GM18502 (cell line): ENCODE measurements around the gene RNF157.

Experiments used
- ATAC-seq: cut with Tn5 transposase; IDR thresholded peaks from one replicate; pipeline ENCODE4 v1.9.1; 2021; ENCODE audit warnings: mild to moderate bottlenecking; ENCODE audit not compliant: unreplicated experiment, poor library complexity

Gene RNF157

GRCh38 chr17:76146053-76146851 lies 94.0 kb downstream of the RNF157 start:
- ATAC-seq = no peak

DNA sequence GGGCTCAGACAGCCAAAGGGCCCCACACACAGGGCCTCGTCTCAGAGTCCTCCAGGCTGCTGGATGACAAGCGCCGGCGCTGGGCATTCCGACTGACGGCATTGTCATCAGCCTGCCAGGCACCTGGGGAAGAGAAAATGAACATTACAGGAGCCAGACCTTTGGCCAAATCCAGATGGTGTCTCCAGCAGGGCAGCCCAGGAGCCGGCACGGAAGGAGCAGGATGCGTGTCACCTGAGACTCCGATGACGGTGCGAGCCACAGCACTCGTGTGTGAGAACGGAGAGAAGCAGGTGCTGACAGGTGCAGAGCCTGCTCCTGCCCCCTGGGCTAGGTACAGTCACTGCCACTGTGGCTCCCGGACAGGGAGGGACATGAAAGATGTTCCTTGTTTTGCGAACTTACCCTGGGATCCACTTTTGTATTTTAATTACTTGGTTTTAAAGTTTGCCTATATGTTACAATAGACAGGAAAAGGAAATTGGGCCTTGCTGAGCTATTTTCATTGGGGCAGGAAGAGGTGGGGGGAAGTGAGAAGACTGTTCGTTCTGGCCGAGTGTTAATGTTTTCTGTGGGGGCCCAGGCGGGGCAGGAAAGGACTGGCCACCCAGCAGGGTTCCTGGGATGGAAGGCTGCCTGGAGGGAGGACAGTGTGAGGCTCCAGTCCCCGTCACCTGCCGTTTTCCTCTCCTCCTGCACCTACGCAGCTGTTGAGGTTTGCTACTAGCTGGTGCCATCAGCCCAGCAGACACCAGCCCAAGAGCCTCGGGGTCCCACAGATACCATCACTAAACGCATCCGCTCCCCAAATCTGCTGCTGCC lies 94.9 kb downstream of the RNF157 start:
- no peak for ATAC-seq

DNA sequence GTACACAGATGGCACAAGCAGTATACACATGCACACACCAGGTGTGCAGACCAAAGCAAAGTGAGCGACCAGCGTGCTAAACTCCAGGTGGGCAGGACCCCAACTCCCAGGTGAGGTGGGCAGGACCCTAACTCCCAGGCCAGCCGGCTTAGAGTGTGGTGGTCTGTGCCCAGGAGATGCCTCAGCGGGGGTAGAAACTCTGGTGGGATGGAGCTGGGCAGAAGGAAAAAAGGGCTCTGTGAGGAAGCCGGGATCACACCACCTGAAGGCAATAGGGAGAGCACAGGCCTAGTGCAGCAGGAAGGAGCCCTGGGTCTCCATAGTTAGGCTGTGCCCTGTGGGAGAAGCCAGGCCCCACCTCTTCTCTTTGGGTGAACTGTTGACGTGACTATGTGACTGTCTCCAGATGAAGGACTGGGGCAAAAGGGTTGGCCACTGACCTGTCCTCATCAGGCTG lies 97.7 kb downstream of the RNF157 start:
- ATAC-seq = no peak

- ATAC-seq = no peak
Observed at GRCh38 chr17:76142039-76142584, 98.2 kb downstream of the RNF157 start.

DNA sequence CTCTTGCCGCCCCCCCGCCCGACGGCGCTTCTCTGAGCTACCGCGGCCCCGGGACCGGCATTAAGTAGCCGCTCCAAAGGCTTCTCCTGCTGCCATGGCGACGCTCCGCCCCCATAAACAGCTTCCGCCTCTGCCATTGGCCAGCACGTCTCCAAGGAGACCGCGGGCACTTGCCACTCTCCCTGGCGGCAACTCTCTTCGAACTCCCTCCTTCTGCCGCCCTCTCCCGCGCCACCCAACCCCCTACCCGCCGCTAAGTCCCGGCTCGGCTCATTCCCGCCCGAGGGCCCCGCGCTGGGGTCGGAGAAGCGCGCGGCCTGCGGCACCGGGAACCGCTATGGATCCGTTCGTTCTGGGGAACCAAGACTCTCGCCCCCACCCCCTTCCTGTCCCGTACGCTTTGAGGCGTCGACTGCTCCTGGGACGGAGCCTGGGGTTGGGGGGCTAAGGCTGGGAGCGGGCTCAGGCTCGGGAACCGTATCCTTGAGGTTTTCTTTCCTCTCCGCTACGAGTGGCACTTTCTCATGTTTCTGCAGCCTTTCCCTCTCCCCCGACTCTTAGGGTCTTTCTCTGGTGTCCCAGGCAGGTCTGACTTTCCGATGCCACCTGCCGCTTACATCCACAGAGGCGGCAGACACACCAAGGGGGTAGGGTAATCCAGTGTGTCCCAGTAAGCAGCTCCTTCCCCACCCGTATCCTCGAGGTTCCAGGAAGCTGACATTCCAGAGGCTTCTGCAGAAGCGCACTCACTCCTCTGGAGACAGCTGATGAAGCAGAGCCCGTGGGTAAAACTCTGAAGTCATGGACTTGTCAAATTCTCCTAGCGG lies 98.9 kb downstream of the RNF157 start, which contains the start of gene FOXJ1:
FOXJ1 (minus strand) TSS at position 34 of the 827 bp plus-strand sequence. CDS start 850 bp downstream, outside the sequence.
- ATAC-seq = peak; percentile 70

DNA sequence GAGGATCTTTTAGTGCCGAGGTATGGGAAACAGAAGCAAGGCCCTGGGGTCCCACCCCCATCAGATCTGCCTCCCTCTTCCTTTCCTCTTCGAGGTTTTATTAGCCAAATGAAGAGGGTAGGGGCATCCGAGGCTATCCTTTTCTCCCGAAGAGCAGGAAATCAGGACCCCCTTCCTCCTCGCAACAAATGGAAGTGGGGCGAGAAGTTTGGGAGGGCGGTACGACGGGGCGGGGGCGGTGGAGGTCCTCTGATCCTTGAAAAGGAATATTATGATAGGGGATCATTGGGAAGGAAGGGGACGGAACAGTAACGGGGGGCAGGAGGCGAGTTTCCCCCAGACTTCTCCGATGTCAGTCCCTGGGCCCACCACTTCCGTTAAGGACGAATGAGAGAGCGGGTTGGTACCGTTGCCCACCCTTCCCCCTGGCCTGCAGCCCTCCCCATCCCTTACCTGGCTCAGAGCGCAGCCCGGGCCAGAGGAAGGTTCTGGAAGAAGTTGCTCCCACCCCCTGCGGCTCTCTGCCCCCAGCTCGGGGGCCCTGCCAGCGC lies 99.6 kb downstream of the RNF157 start:
- ATAC-seq = no peak

DNA sequence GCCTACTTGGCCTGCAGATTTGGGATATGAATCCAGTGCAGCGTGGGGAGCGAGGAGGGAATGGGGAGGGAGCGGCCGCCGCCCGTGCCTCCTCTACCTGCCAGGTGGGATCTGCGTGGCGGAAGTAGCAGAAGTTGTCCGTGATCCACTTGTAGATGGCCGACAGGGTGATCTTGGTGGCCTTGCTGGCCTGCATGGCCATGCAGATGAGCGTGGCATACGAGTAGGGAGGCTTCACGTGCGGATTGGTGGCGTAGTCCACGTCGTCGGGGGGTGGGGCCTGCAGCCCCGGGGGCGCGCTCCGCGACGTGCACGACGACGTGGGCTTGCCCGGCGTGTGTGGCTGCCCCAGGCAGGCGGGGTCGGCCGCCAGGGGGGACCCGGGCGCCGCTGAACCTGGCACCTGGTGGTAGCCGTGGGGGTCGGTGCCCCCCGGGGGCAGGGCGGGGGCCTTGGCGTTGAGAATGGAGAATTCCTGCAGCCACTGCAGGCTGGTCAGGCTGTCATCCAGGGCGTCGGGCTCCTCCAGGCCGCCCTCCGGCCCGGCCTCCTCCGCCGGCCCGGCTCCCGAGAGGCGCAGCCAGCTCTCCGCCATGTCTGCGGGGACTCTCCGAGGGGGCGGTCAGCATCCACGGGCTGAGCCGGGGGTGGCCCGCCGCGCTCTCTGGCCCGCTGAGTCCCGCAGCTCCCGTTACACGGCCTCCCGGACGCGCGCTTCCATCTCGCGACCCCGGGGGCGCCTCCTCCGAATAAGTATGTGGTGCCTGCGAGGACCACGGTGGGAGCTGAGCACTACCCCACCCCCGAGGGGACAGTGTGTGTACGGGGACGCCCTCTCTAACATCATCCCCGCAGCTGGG lies 100.3 kb downstream of the RNF157 start:
- ATAC-seq = no peak

GRCh38 chr17:76138896-76139752 lies 101.2 kb downstream of the RNF157 start:
- ATAC-seq = no peak

DNA sequence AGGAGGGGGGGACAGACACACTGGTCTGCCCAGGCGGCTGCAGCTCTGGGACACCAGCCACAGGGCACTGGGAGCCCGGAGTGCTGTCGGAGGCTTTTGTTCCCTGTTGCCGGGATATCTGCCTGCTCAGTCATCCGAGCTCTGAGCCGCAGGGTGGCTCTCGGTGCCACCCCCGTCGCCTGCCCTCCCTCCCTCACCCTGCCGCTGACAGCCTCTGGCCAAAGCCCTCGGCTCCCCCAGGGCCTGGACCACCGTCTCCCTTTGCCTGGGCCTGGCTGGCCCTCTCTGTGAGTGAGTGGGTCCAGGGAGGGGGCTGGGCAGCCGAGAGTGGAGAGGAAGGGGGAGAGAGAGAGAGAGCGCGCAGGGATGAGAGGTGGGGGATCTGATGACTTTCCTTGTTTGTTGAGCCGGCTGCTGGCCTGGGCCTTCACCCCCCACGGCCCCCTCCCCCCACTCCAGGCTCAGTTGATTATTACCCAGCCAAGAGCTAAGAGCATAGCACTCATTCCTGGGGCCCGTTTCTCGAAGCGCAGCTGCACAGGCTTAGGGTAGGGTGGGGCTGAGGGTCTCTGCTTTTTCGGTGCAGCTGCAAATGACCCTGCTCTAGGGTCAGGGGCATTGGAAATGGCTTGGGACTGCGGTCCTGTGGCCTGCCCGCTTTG lies 101.9 kb downstream of the RNF157 start:
- ATAC-seq = no peak

GRCh38 chr17:76137351-76138233 lies 102.7 kb downstream of the RNF157 start:
- no peak for ATAC-seq

DNA sequence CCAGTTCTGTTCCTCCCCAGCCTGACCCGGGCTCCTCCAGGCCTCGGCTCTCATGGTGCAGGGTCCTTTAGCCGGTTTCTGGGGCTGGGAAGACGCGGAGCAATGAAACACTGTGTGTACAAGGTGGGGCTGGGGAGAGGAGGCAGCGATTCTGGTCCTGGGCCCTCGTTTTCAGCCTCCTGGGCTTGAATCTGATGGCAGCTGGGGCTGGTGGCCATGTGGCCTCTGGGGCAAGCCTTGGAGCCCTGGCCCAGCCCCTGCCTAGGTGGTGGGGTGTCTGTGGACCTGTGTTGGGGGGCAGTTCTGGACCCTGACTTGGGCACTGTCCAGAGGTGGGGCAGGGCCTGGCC lies 103.3 kb downstream of the RNF157 start:
- ATAC-seq = no peak

GRCh38 chr17:76136276-76137000 lies 103.9 kb downstream of the RNF157 start:
- ATAC-seq = no peak

DNA sequence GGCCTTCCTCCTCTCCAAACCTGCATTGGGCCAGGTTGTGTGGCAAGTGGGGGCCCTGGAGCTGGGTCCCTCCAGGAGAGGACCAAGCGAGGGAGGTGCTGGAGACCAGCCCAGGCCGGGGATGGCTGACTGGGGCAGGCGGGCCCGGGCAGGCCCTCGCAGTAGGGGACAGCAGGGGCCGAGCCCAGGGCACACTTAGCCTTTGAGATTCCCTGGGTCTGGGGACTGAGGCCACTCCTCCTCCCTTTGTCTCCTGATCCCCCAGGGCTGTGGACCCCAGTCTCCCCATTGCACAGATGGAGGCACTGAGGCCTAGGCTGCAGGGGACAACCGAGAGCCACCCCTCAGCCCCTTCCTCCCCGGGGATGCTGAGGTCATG lies 104.5 kb downstream of the RNF157 start:
- no peak for ATAC-seq

GRCh38 chr17:76134911-76135809 lies 105.1 kb downstream of the RNF157 start:
- no peak for ATAC-seq
